Kidney tubule cell (primary cell): ENCODE measurements around the gene MME.
"Not testable (repeated sequence)": the region's sequence is repeated elsewhere in the genome, so short reads cannot be mapped to it uniquely, and the experiment has no call there.

Source experiments
- DNase-seq: peaks from one replicate; pipeline ENCODE4 v3.0.0-alpha.2; 2018; ENCODE audit warnings: low spot score

The MME gene

GRCh38 chr3:155084567-155084966 lies 4.4 kb downstream of the MME start:
- DNase-seq = no peak

- DNase-seq = no peak
Observed at GRCh38 chr3:155086051-155086450, 5.9 kb downstream of the MME start.

- no peak for DNase-seq
Observed at GRCh38 chr3:155088706-155089345, 8.7 kb downstream of the MME start.

- DNase-seq = no peak
Observed at GRCh38 chr3:155089495-155089894, 9.4 kb downstream of the MME start.

GRCh38 chr3:155093261-155093660 lies 13.1 kb downstream of the MME start:
- peak; percentile 27 for DNase-seq

- DNase-seq = no peak
Observed at GRCh38 chr3:155096303-155097008, 16.3 kb downstream of the MME start.

GRCh38 chr3:155097009-155097349 lies 16.9 kb downstream of the MME start:
- DNase-seq = no peak

GRCh38 chr3:155101398-155101797 lies 21.3 kb downstream of the MME start:
- no peak for DNase-seq

- DNase-seq = peak; percentile 37
Observed at GRCh38 chr3:155102329-155102728, 22.2 kb downstream of the MME start.

GRCh38 chr3:155103686-155104085 lies 23.6 kb downstream of the MME start:
- DNase-seq = no peak

- DNase-seq = no peak
Observed at GRCh38 chr3:155106119-155106518, 26.0 kb downstream of the MME start.

- DNase-seq = no peak
Observed at GRCh38 chr3:155110022-155110421, 29.9 kb downstream of the MME start.

- DNase-seq = no peak
Observed at GRCh38 chr3:155110996-155111901, 31.1 kb downstream of the MME start.

GRCh38 chr3:155111971-155112370 lies 31.9 kb downstream of the MME start:
- no peak for DNase-seq

- DNase-seq = peak; percentile 90
Observed at GRCh38 chr3:155112661-155113389, 32.7 kb downstream of the MME start.

- DNase-seq = not testable (repeated sequence)
Observed at GRCh38 chr3:155124745-155125144, 44.6 kb downstream of the MME start.

- no peak for DNase-seq
Observed at GRCh38 chr3:155129396-155129795, 49.3 kb downstream of the MME start.

- no peak for DNase-seq
Observed at GRCh38 chr3:155130001-155130400, 49.9 kb downstream of the MME start.

GRCh38 chr3:155131104-155131503 lies 51.0 kb downstream of the MME start:
- peak; percentile 67 for DNase-seq

- DNase-seq = not testable (repeated sequence)
Observed at GRCh38 chr3:155134311-155134710, 54.2 kb downstream of the MME start.

- no peak for DNase-seq
Observed at GRCh38 chr3:155135003-155135402, 54.9 kb downstream of the MME start.

GRCh38 chr3:155138677-155139076 lies 58.6 kb downstream of the MME start:
- peak; percentile 80 for DNase-seq
